Esophagus squamous epithelium (tissue), 5 donors: ENCODE results near the gene SEMA5A. TPM values are rescaled to one million over a fixed set of nuclear protein-coding genes. Genes with fewer than 3 reads are reported as not detected.

Source experiments
- DNase-seq: peaks from one replicate; lab custom pipeline; 2025; lab: John Stamatoyannopoulos, UW
- H3K27ac ChIP-seq, 4 donors: fragments of 200-600 bp; sonication (generic); one replicate each; pipeline ENCODE4 v1.5.1; 2016 to 2019; ENCODE audit warnings: mild to moderate bottlenecking in 1 of 4
- H3K27me3 ChIP-seq, 4 donors: fragments of 200-600 bp; sonication (generic); 1 replicate in 3 of 4; 2 replicates in 1 of 4; pipeline versions ENCODE4 v1.5.1 to v1.6.0; 2017 to 2021; ENCODE audit warnings: antibody characterized with exemption in 1 of 4
- H3K36me3 ChIP-seq, 3 donors: fragments of 200-600 bp; sonication (generic); one replicate each; pipeline ENCODE4 v1.5.1; 2016 to 2019
- H3K4me1 ChIP-seq, 3 donors: fragments of 200-600 bp; sonication (generic); one replicate each; pipeline ENCODE4 v1.5.1; 2017 to 2019
- H3K4me3 ChIP-seq, 4 donors: fragments of 200-600 bp; sonication (generic); 1 replicate in 3 of 4; 2 replicates in 1 of 4; pipeline ENCODE4 v1.5.1; 2016 to 2019; ENCODE audit warnings: mild to moderate bottlenecking in 2 of 4, moderate library complexity in 1 of 4
- H3K9me3 ChIP-seq, 3 donors: fragments of 200-600 bp; sonication (generic); one replicate each; pipeline ENCODE4 v1.5.1; 2016 to 2019
- CTCF ChIP-seq, 6 experiments: fragments of 450-650 bp in 4 of 6; fragments of 200-600 bp in 2 of 6; sonication (generic) in 2 of 6; IDR thresholded peaks; one replicate each; pipeline ENCODE4 v1.5.1; 2016 to 2019; ENCODE audit warnings: antibody characterized with exemption in 6 of 6, mild to moderate bottlenecking in 4 of 6, moderate library complexity in 4 of 6
- POLR2A ChIP-seq, 4 donors: fragments of 450-650 bp; IDR thresholded peaks; one replicate each; pipeline ENCODE4 v1.6.1; 2017; ENCODE audit warnings: antibody characterized with exemption in 4 of 4, mild to moderate bottlenecking in 4 of 4, moderate library complexity in 3 of 4
- WGBS, 2 donors: methylation state at CpG; one replicate each; pipeline ENCODE4 v1.1.5; 2018; 5-methylcytosine and 5-hydroxymethylcytosine counted together
- intact Hi-C: fragments of 100-400 bp; cut with DNase I; formaldehyde crosslinking; loops from one replicate; pipeline ENCODE4 v1.15.0; 2022
- total RNA-seq, 4 donors: library from RNA; depleted of rRNA; stranded (reverse); fragments of >200 nt; gene quantifications; one replicate each; pipeline ENCODE4 v1.1.0, GENCODE V29; 2016
- donor health status: DM: yes; HTN: yes; CAD: no.

The SEMA5A gene
- total RNA-seq, 4 donors from 2014 or later: 3.9 to 9.4 (median 8.4) TPM

DNA sequence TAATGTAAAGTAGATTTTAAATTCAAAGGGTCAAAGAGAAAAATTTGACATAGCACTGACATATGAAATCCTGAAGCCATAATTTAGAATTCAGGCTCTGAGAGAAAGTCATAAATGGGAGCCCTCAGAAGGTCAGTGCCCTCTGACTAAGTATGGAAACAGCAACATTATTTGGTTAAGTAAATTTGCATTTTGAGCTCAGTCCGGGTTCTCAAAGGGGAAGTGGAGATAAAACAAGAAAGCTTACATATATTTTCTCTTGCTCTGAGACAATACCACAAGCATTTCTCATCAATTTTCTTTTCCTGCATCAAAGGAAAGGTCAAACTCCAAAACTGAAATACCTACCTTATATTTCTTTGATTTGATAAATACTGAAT lies 348.0 kb downstream of the SEMA5A start:
- intact Hi-C loops: no loop called here
- Histone ChIP-seq H3K4me1 (no peaks in the 10 kb centered on the region), H3K4me3 (no peak overlapping the region), H3K9me3 (no peaks in the 10 kb centered on the region), H3K27ac (no peak overlapping the region), H3K36me3 (peaks cover 0 to 16% (median 0%) of the 10 kb centered on the region in 3 donors), H3K27me3 (no peaks in the 10 kb centered on the region)
- no peak for TF ChIP-seq CTCF (IDR thresholded peaks at IDR 0.05)
- no peak for TF ChIP-seq POLR2A (IDR thresholded peaks at IDR 0.05)
- 42 to 44% methylated on average over 1 of the region's 1 CpG for WGBS, 2 donors
- no peak for DNase-seq

DNA sequence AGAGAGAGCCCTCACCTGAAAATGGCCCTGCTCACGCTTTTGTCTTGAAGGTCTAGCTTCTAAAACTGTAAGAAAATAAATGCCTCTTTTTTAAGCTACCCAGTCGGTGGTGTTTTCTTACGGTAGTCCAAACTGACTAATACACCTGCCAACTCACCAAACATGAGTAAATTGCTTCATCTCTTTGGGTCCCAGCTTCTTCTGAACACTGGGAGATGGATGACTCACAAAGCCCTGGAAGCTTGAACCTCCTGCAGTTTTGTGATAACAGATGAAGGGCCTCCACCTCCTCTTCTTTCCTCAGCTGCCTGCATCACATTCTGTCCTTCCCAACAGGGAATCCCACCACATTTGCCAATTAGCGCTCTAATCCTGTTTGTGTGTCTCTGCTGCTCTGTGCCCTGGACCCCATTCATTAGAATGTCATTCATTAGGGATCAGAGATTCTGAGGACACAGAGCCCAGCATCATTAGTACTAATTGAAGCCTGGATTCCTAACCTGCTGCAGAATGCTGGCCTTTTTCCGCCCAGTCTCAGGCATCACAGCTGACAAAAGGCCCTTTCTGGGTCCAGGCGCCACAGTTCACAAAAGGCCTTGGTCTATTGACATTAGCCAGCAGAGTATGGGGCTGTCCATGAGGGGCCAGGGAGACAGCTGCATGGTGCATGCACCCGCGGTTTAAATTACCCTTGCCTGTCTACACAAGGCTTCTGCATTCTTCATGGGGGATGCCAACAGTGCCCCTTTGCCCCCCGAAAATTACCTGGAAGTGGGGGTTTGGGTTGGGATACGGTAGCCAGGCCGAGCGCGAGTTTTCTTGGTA lies 349.3 kb downstream of the SEMA5A start:
- 75 to 80% methylated on average over 8 of the region's 13 CpGs for WGBS, 2 donors
- Histone ChIP-seq H3K27ac (no peak overlapping the region), H3K36me3 (peaks cover 0 to 24% (median 0%) of the 10 kb centered on the region in 3 donors), H3K9me3 (no peaks in the 10 kb centered on the region), H3K27me3 (no peaks in the 10 kb centered on the region), H3K4me3 (no peak overlapping the region), H3K4me1 (no peaks in the 10 kb centered on the region)
- TF ChIP-seq CTCF (IDR thresholded peaks at IDR 0.05) (no peak), POLR2A (IDR thresholded peaks at IDR 0.05) (no peak)
- intact Hi-C loops: no loop called here
- DNase-seq: no peak

DNA sequence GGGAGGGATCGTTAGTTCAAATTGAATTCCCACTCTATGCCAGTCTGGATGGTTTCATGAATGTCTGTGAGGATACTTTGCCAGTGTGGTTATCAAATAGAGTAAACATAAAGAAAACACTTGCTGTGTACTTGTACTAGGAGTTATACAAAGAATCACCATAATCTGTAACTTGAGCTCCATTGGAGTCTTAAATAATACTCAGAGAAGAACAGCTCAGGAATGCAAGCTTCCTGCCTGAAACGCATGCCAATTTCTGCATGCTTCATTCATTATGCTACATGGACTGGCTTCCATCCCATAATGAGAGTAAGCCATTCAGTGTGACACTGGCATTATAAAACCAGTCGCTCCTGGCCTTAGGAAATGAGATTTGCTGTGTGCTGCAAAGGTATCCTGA lies 351.4 kb downstream of the SEMA5A start:
- Histone ChIP-seq H3K4me3 (no peak overlapping the region), H3K27me3 (no peaks in the 10 kb centered on the region), H3K9me3 (no peaks in the 10 kb centered on the region), H3K36me3 (peaks cover 0 to 24% (median 0%) of the 10 kb centered on the region in 3 donors), H3K27ac (no peak overlapping the region), H3K4me1 (no peaks in the 10 kb centered on the region)
- no peak for DNase-seq
- no peak for TF ChIP-seq CTCF (IDR thresholded peaks at IDR 0.05)
- no peak for TF ChIP-seq POLR2A (IDR thresholded peaks at IDR 0.05)
- intact Hi-C loops: no loop called here
- WGBS, 2 donors: 11 to 19% methylated on average over 3 of the region's 3 CpGs

GRCh38 chr5:9192266-9192665 lies 353.6 kb downstream of the SEMA5A start:
- DNase-seq: no peak
- 78 to 85% methylated on average over 2 of the region's 2 CpGs for WGBS, 2 donors
- Histone ChIP-seq H3K27me3 (no peaks in the 10 kb centered on the region), H3K4me3 (no peak overlapping the region), H3K27ac (no peak overlapping the region), H3K9me3 (no peaks in the 10 kb centered on the region), H3K36me3 (peaks cover 0 to 24% (median 0%) of the 10 kb centered on the region in 3 donors), H3K4me1 (no peaks in the 10 kb centered on the region)
- intact Hi-C loops: no loop called here
- TF ChIP-seq POLR2A (IDR thresholded peaks at IDR 0.05) (no peak), CTCF (IDR thresholded peaks at IDR 0.05) (no peak)

GRCh38 chr5:9189681-9190080 lies 356.2 kb downstream of the SEMA5A start:
- H3K9me3 ChIP-seq: no peaks in the 10 kb centered on the region
- 74 to 81% methylated on average over 1 of the region's 1 CpG for WGBS, 2 donors
- no peaks in the 10 kb centered on the region for H3K4me1 ChIP-seq
- intact Hi-C loops: no loop called here
- TF ChIP-seq CTCF (IDR thresholded peaks at IDR 0.05): no peak
- TF ChIP-seq POLR2A (IDR thresholded peaks at IDR 0.05): no peak
- H3K36me3 ChIP-seq: peaks cover 0 to 13% (median 0%) of the 10 kb centered on the region in 3 donors
- H3K4me3 ChIP-seq: no peak overlapping the region
- H3K27me3 ChIP-seq: no peaks in the 10 kb centered on the region
- no peak overlapping the region for H3K27ac ChIP-seq
- DNase-seq: no peak
